HG02943 (cell line): ENCODE measurements around the gene CYTL1.

Source experiments
- ATAC-seq: cut with Tn5 transposase; IDR thresholded peaks from one replicate; pipeline ENCODE4 v1.9.1; 2021; ENCODE audit warnings: mild to moderate bottlenecking, low read depth, moderate library complexity; ENCODE audit not compliant: unreplicated experiment

The CYTL1 gene

GRCh38 chr4:4979971-4980370 is 39.3 kb downstream of the CYTL1 start:
- ATAC-seq, result no peak

GRCh38 chr4:4974727-4975126 is 44.5 kb downstream of the CYTL1 start:
- no peak for ATAC-seq

- no peak for ATAC-seq
Measured at GRCh38 chr4:4971796-4972195, 47.5 kb downstream of the CYTL1 start.

GRCh38 chr4:4969298-4969697 is 50.0 kb downstream of the CYTL1 start:
- ATAC-seq, result no peak

GRCh38 chr4:4968161-4968725 is 51.0 kb downstream of the CYTL1 start:
- no peak for ATAC-seq
